IPS-NIHi11 (cell line): ENCODE measurements around the gene CDON.
A peak's percentile ranks its signal among the peaks of the same experiment; 100 is the strongest.
"Not testable (repeated sequence)": the region's sequence is repeated elsewhere in the genome, so short reads cannot be mapped to it uniquely, and the experiment has no call there.

ENCODE experiments used
- DNase-seq: peaks from one replicate; pipeline ENCODE4 v3.0.0; 2012; ENCODE audit warnings: mixed read lengths, low spot score

CDON gene

GRCh38 chr11:125924384-125925007, 138.2 kb downstream of the CDON start:
- no peak for DNase-seq

- no peak for DNase-seq
Measured at GRCh38 chr11:125923633-125924032, 139.0 kb downstream of the CDON start.

- DNase-seq, result peak; percentile 82
Measured at GRCh38 chr11:125923012-125923579, 139.6 kb downstream of the CDON start.

- DNase-seq, result no peak
Measured at GRCh38 chr11:125922156-125922555, 140.5 kb downstream of the CDON start.

- no peak for DNase-seq
Measured at GRCh38 chr11:125921042-125921441, 141.6 kb downstream of the CDON start.

- no peak for DNase-seq
Measured at GRCh38 chr11:125918140-125918840, 144.4 kb downstream of the CDON start.

- DNase-seq, result no peak
Measured at GRCh38 chr11:125916683-125917347, 145.9 kb downstream of the CDON start.

- DNase-seq, result not testable (repeated sequence)
Measured at GRCh38 chr11:125914601-125915000, 148.1 kb downstream of the CDON start.

GRCh38 chr11:125910226-125910849, 152.3 kb downstream of the CDON start:
- DNase-seq, result no peak
